Upper lobe of left lung (tissue), 6 donors: ENCODE data around the gene WNT5A. TPM values are rescaled to one million over a fixed set of nuclear protein-coding genes. Genes with fewer than 3 reads are reported as not detected.

Experiments used
- ATAC-seq, 2 donors: fragments of 200-7000 bp; cut with Tn5 transposase; one replicate each; pipeline ENCODE4 v1.9.1; 2022; ENCODE audit warnings: mild to moderate bottlenecking in 2 of 2, moderate library complexity in 2 of 2; ENCODE audit not compliant: low FRiP score in 2 of 2
- DNase-seq, 2 donors: peaks; one replicate each; pipeline ENCODE4 v3.0.0-alpha.2; 2019 to 2020
- H3K27ac ChIP-seq, 4 donors: fragments of 200-600 bp; sonication (generic); one replicate each; pipeline ENCODE4 v1.5.1; 2016 to 2019
- H3K27me3 ChIP-seq, 4 donors: fragments of 200-600 bp; sonication (generic); one replicate each; pipeline ENCODE4 v1.5.1; 2017 to 2019
- H3K36me3 ChIP-seq, 4 donors: fragments of 200-600 bp; sonication (generic); one replicate each; pipeline ENCODE4 v1.5.1; 2016 to 2019
- H3K4me1 ChIP-seq, 4 donors: fragments of 200-600 bp; sonication (generic); one replicate each; pipeline ENCODE4 v1.5.1; 2018 to 2019
- H3K4me3 ChIP-seq, 4 donors: fragments of 200-600 bp; sonication (generic); one replicate each; pipeline ENCODE4 v1.5.1; 2017 to 2019; ENCODE audit warnings: mild to moderate bottlenecking in 2 of 4, moderate library complexity in 1 of 4
- H3K9me3 ChIP-seq, 4 donors: fragments of 200-600 bp; sonication (generic); one replicate each; pipeline ENCODE4 v1.5.1; 2018 to 2019
- CTCF ChIP-seq, 6 experiments: fragments of 450-650 bp in 4 of 6; fragments of 200-600 bp in 2 of 6; sonication (generic) in 2 of 6; IDR thresholded peaks; one replicate each; pipeline ENCODE4 v1.5.1; 2016 to 2019; ENCODE audit warnings: antibody characterized with exemption in 6 of 6
- EP300 ChIP-seq, 4 donors: sonication (generic); formaldehyde crosslinking; IDR thresholded peaks; one replicate each; pipeline ENCODE4 v1.5.1; 2017; ENCODE audit warnings: antibody characterized with exemption in 4 of 4, control low read depth in 2 of 4
- POLR2A ChIP-seq, 4 donors: fragments of 450-650 bp; IDR thresholded peaks; one replicate each; pipeline ENCODE4 v1.5.1; 2016 to 2017; ENCODE audit warnings: antibody characterized with exemption in 4 of 4, mild to moderate bottlenecking in 2 of 4
- POLR2AphosphoS5 ChIP-seq, 2 donors: sonication (generic); formaldehyde crosslinking; IDR thresholded peaks; one replicate each; pipeline ENCODE4 v1.5.1; 2017; ENCODE audit warnings: antibody characterized with exemption in 2 of 2
- WGBS, 2 donors: methylation state at CpG; one replicate each; pipeline ENCODE4 v1.1.5; 2017 to 2018; 5-methylcytosine and 5-hydroxymethylcytosine counted together
- total RNA-seq, 6 donors: library from RNA; depleted of rRNA in 4 of 6; stranded (reverse); fragments of >200 nt in 4 of 6; gene quantifications; one replicate each; pipeline versions ENCODE4 v1.1.0 to v1.2.1, GENCODE V29; 2016 to 2021
- donor health status: DM: no; HTN: no; CAD: no; lungs with moderate emphysema.
- donor health status: DM: no; HTN: yes; CAD: no; lungs with severe emphysema.

The WNT5A gene
- total RNA-seq, 6 donors from 2014 or later: 22.1 to 36.2 (median 28.0) TPM

- ATAC-seq: peak in 1 of 2 donors; percentile 16
- 64 to 69% methylated on average over 6 to 7 of the region's 7 CpGs for WGBS, 2 donors
- no peaks in the 10 kb centered on the region for H3K9me3 ChIP-seq
- TF ChIP-seq EP300 (IDR thresholded peaks at IDR 0.05) (no peak), POLR2AphosphoS5 (IDR thresholded peaks at IDR 0.05) (no peak), POLR2A (IDR thresholded peaks at IDR 0.05) (no peak), CTCF (IDR thresholded peaks at IDR 0.05) (no peak)
- no peaks in the 10 kb centered on the region for H3K36me3 ChIP-seq
- DNase-seq: no peak
- peaks cover 14 to 39% (median 16%) of the 10 kb centered on the region in 4 donors for H3K4me1 ChIP-seq
- no peak overlapping the region for H3K4me3 ChIP-seq
- H3K27ac ChIP-seq: no peak overlapping the region
- peaks cover 0 to 11% (median 1%) of the 10 kb centered on the region in 4 donors for H3K27me3 ChIP-seq
Observed at GRCh38 chr3:55491296-55491816, 4.2 kb upstream of the WNT5A start.

- ATAC-seq (peak in 1 of 2 donors; percentile 80), DNase-seq (peak in 1 of 2 donors; percentile 40)
- Histone ChIP-seq H3K4me3 (peak overlapping the region in 1 of 4 donors; percentile 85), H3K4me1 (peaks cover 14 to 49% (median 19%) of the 10 kb centered on the region in 4 donors), H3K9me3 (no peaks in the 10 kb centered on the region), H3K27ac (peak overlapping the region in 1 of 4 donors; percentile 46), H3K27me3 (peaks cover 0 to 16% (median 1%) of the 10 kb centered on the region in 4 donors), H3K36me3 (no peaks in the 10 kb centered on the region)
- WGBS, 2 donors: 32 to 34% methylated on average over 3 of the region's 3 CpGs
- TF ChIP-seq POLR2A (IDR thresholded peaks at IDR 0.05) (peak in 1 of 4 donors; percentile 12), CTCF (IDR thresholded peaks at IDR 0.05) (no peak)
Observed at GRCh38 chr3:55490276-55490913, 3.3 kb upstream of the WNT5A start.

DNA sequence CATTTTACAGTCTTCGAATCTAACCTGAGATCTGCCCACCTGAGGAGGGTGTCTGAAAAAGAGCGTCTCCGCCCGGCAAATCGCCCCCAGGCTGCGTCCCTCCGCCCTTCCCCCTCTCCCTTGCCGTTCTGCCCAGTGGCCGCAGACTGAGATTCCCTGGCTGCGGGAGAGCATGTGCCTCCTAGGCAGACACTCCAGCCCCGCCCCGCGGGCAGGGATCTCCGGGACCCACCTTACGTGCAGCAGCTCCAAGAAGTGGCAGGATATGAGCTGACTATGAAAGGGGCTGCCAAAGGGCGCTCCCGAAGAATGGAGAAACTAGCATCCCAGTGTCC lies 2.7 kb upstream of the WNT5A start:
- H3K27me3 ChIP-seq: peaks cover 0 to 16% (median 3%) of the 10 kb centered on the region in 4 donors
- ATAC-seq (peak in 1 of 2 donors; percentile 19), DNase-seq (peak; percentile 39 to 83)
- H3K4me3 ChIP-seq: peak overlapping the region in 3 of 4 donors; percentile 10 to 85 (median 75)
- peaks cover 14 to 55% (median 23%) of the 10 kb centered on the region in 4 donors for H3K4me1 ChIP-seq
- WGBS, 2 donors: 3 to 9% methylated on average over 10 to 17 of the region's 17 CpGs
- H3K36me3 ChIP-seq: no peaks in the 10 kb centered on the region
- H3K27ac ChIP-seq: peak overlapping the region in 2 of 4 donors; percentile 42 to 46
- H3K9me3 ChIP-seq: no peaks in the 10 kb centered on the region
- TF ChIP-seq EP300 (IDR thresholded peaks at IDR 0.05): no peak
- no peak for TF ChIP-seq POLR2AphosphoS5 (IDR thresholded peaks at IDR 0.05)
- no peak for TF ChIP-seq POLR2A (IDR thresholded peaks at IDR 0.05)
- TF ChIP-seq CTCF (IDR thresholded peaks at IDR 0.05): no peak

DNA sequence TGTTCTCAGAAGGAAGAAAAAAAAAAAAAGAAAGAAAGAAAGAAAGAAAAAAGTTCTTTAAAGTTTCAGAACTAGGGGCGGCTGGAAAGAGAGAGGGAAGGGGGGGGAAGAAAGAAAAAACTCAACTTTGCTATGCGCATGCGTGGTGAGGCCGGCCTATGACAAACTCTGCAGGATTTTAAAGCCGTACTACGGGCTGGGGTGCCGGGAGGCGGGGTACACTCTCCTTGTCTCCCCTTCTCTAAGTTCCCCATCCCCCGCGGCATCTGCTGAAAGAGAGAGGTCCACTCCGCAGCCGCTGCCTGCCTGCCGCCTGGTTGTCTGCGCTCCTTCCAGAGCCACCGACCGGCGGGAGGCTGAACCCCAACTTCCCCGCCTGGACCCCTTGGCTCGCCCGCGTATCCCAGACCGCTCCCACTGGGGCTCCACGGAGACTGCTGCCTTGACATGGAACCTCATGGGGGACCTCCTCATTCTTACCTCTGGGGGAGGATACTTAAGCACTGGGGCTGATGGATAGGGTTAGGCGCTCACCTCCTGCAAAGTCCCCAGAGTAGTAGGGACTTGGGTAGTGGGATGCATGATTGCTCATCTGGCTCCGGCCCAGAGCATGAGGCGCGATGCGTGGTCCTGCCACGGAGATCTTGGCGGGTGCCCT lies 1.4 kb upstream of the WNT5A start:
- H3K27me3 ChIP-seq: peaks cover 0 to 16% (median 3%) of the 10 kb centered on the region in 4 donors
- H3K9me3 ChIP-seq: no peaks in the 10 kb centered on the region
- DNase-seq (peak; percentile 58 to 78), ATAC-seq (peak; percentile 24 to 49)
- H3K4me1 ChIP-seq: peaks cover 14 to 56% (median 23%) of the 10 kb centered on the region in 4 donors
- 4 to 5% methylated on average over 8 to 29 of the region's 30 CpGs for WGBS, 2 donors
- no peaks in the 10 kb centered on the region for H3K36me3 ChIP-seq
- TF ChIP-seq POLR2A (IDR thresholded peaks at IDR 0.05) (peak in 1 of 4 donors; percentile 38), CTCF (IDR thresholded peaks at IDR 0.05) (no peak)
- peak overlapping the region; percentile 65 to 82 (median 78) for H3K27ac ChIP-seq
- H3K4me3 ChIP-seq: peak overlapping the region; percentile 25 to 85 (median 67)
